T-cell (primary cell): ENCODE results near the gene PSMD7. TPM values are rescaled to one million over a fixed set of nuclear protein-coding genes. Genes with fewer than 3 reads are reported as not detected.
A peak's percentile ranks its signal among the peaks of the same experiment; 100 is the strongest.
"Not testable (repeated sequence)": the region's sequence is repeated elsewhere in the genome, so short reads cannot be mapped to it uniquely, and the experiment has no call there.

Experiments used
- ATAC-seq, 4 experiments: fragments of 200-7000 bp in 3 of 4; fragments of 150-1000 bp in 1 of 4; cut with Tn5 transposase; replicated peaks in 1 of 4; 1 replicate in 3 of 4; 2 replicates in 1 of 4; pipeline ENCODE4 v1.10.0; 2021; ENCODE audit warnings: moderate library complexity in 3 of 4, mild to moderate bottlenecking in 2 of 4, moderate number of reproducible peaks in 1 of 4
- CTCF ChIA-PET, 2 donors: fragments of 300-600 bp; sonication (Branson Sonifier 250); formaldehyde crosslinking; loops; one replicate each; lab custom pipeline; 2022; ENCODE audit warnings: antibody characterized with exemption in 2 of 2; lab: Charles Lee
- POLR2A ChIA-PET, 2 donors: fragments of 300-600 bp; sonication (Branson Sonifier 250); formaldehyde crosslinking; loops; one replicate each; lab custom pipeline; 2022; ENCODE audit warnings: antibody characterized with exemption in 2 of 2; lab: Charles Lee
- DNase-seq, 35 experiments: peaks; one replicate each; pipeline versions ENCODE4 v3.0.0 to v3.0.0-alpha.2; 2013 to 2023
- H3K27ac ChIP-seq: one replicate; pipeline ENCODE4 v1.5.1; 2013; ENCODE audit warnings: low read length
- H3K27me3 ChIP-seq, 2 experiments: replicated peaks in 1 of 2; 1 replicate in 1 of 2; 2 replicates in 1 of 2; pipeline versions ENCODE4 v1.6.1 to v1.7.0; 2013; ENCODE audit warnings: low read length in 1 of 2, mixed read lengths in 1 of 2; ENCODE audit not compliant: control insufficient read depth in 2 of 2, insufficient read depth in 2 of 2; ENCODE audit errors: extremely low read depth in 1 of 2
- H3K36me3 ChIP-seq, 2 donors: 1 replicate in 1 of 2; 2 replicates in 1 of 2; pipeline versions ENCODE4 v1.6.1 to v1.7.0; 2013; ENCODE audit warnings: low read length in 1 of 2; ENCODE audit not compliant: control insufficient read depth in 2 of 2, insufficient read depth in 1 of 2; ENCODE audit errors: extremely low read depth in 1 of 2
- H3K4me1 ChIP-seq, 2 experiments: 1 replicate in 1 of 2; 2 replicates in 1 of 2; pipeline versions ENCODE4 v1.6.1 to v1.7.0; 2013; ENCODE audit warnings: low read length in 2 of 2, mixed read lengths in 1 of 2; ENCODE audit not compliant: insufficient read depth in 2 of 2, control insufficient read depth in 1 of 2; ENCODE audit errors: extremely low read depth in 1 of 2
- H3K4me3 ChIP-seq, 2 donors: 1 replicate in 1 of 2; 2 replicates in 1 of 2; pipeline versions ENCODE4 v1.5.1 to v1.7.0; 2013; ENCODE audit warnings: mild to moderate bottlenecking in 2 of 2, low read length in 1 of 2, moderate library complexity in 1 of 2; ENCODE audit not compliant: control insufficient read depth in 1 of 2; ENCODE audit errors: extremely low read depth in 1 of 2
- H3K9me3 ChIP-seq: 2 replicates; pipeline ENCODE4 v1.7.0; 2013
- H3K27ac Mint-ChIP-seq, 2 donors: one replicate each; pipeline ENCODE4 v1.8.0; 2020 to 2021; ENCODE audit warnings: mild to moderate bottlenecking in 2 of 2, mixed read lengths in 2 of 2
- H3K27me3 Mint-ChIP-seq, 2 donors: one replicate each; pipeline ENCODE4 v1.8.0; 2021 to 2022; ENCODE audit warnings: mixed read lengths in 2 of 2
- H3K36me3 Mint-ChIP-seq: one replicate; pipeline ENCODE4 v1.8.0; 2021; ENCODE audit warnings: mixed read lengths
- H3K4me1 Mint-ChIP-seq, 3 donors: one replicate each; pipeline ENCODE4 v1.8.0; 2020 to 2022; ENCODE audit warnings: mixed read lengths in 3 of 3, mild to moderate bottlenecking in 1 of 3
- H3K4me3 Mint-ChIP-seq, 3 donors: one replicate each; pipeline ENCODE4 v1.8.0; 2020 to 2022; ENCODE audit warnings: mild to moderate bottlenecking in 3 of 3, mixed read lengths in 3 of 3, moderate library complexity in 3 of 3
- H3K9me3 Mint-ChIP-seq, 3 donors: one replicate each; pipeline ENCODE4 v1.8.0; 2020 to 2022; ENCODE audit warnings: mixed read lengths in 3 of 3
- WGBS: methylation state at CpG from one replicate; pipeline ENCODE4 v1.1.5; 2013; ENCODE audit warnings: missing lambda C conversion rate; ENCODE audit not compliant: insufficient coverage; 5-methylcytosine and 5-hydroxymethylcytosine counted together
- total RNA-seq, 35 experiments: library from RNA in 6 of 35; stranded (reverse) in 6 of 35; fragments of 120-200 nt in 1 of 35; gene quantifications; one replicate each; pipeline versions ENCODE4 v1.2.1 to v1.2.4 and lab custom pipeline; 2013 to 2026

PSMD7 gene
- total RNA-seq, 5 donors from 2014 or later (not counting 1 experiment from before 2014, with no cell fraction given), result 57.8 to 79.9 (median 71.2) TPM

- Mint-ChIP-seq H3K4me1 (no peaks in the 10 kb centered on the region), H3K36me3 (peaks cover 15% of the 10 kb centered on the region), H3K4me3 (no peak overlapping the region), H3K27ac (no peak overlapping the region), H3K9me3 (no peaks in the 10 kb centered on the region), H3K27me3 (no peaks in the 10 kb centered on the region)
- Histone ChIP-seq H3K27me3 (no peaks in the 10 kb centered on the region), H3K4me3 (no peak overlapping the region), H3K27ac (no peak overlapping the region), H3K9me3 (no peaks in the 10 kb centered on the region), H3K36me3 (peaks cover 9 to 18% of the 10 kb centered on the region in 2 donors), H3K4me1 (no peaks in the 10 kb centered on the region)
- ChIA-PET CTCF (no interaction called here), POLR2A (no interaction called here)
- ATAC-seq (no peak), DNase-seq (no peak)
- WGBS, result 96% methylated on average over 4 of the region's 7 CpGs
Measured at GRCh38 chr16:74322301-74322710, 25.7 kb downstream of the PSMD7 start.

- ATAC-seq, H3K27me3 Mint-ChIP-seq, H3K4me1 Mint-ChIP-seq, H3K4me1 ChIP-seq, H3K27me3 ChIP-seq, H3K4me3 ChIP-seq, H3K27ac ChIP-seq, POLR2A ChIA-PET, H3K9me3 ChIP-seq, H3K4me3 Mint-ChIP-seq, H3K9me3 Mint-ChIP-seq, DNase-seq: not testable (repeated sequence)
- peaks cover 15% of the 10 kb centered on the region for H3K36me3 Mint-ChIP-seq
- CTCF ChIA-PET, result interaction anchor here in 1 of 2 donors (0.6 kb wide), 1 partner anchor 35 kb away, joined by 3 read pairs; no protein-coding TSS in a partner anchor
- peak overlapping the region in 1 of 2 donors; percentile 34 for H3K27ac Mint-ChIP-seq
- peaks cover 9 to 24% of the 10 kb centered on the region in 2 donors for H3K36me3 ChIP-seq
- 94% methylated on average over 5 of the region's 5 CpGs for WGBS
Measured at GRCh38 chr16:74324777-74325176, 28.2 kb downstream of the PSMD7 start.

- H3K9me3 Mint-ChIP-seq, result no peaks in the 10 kb centered on the region
- no peak overlapping the region for H3K27ac Mint-ChIP-seq
- DNase-seq (no peak), ATAC-seq (no peak)
- no peak overlapping the region for H3K4me3 Mint-ChIP-seq
- H3K9me3 ChIP-seq, result no peaks in the 10 kb centered on the region
- H3K4me1 Mint-ChIP-seq, result no peaks in the 10 kb centered on the region
- POLR2A ChIA-PET, result no interaction called here
- H3K27ac ChIP-seq, result no peak overlapping the region
- H3K27me3 Mint-ChIP-seq, result no peaks in the 10 kb centered on the region
- WGBS, result 79% methylated on average over 7 of the region's 10 CpGs
- CTCF ChIA-PET, result no interaction called here
- H3K4me1 ChIP-seq, result no peaks in the 10 kb centered on the region
- peaks cover 9 to 27% of the 10 kb centered on the region in 2 donors for H3K36me3 ChIP-seq
- H3K4me3 ChIP-seq, result no peak overlapping the region
- H3K27me3 ChIP-seq, result no peaks in the 10 kb centered on the region
- H3K36me3 Mint-ChIP-seq, result peaks cover 19% of the 10 kb centered on the region
Measured at GRCh38 chr16:74325641-74326040, 29.0 kb downstream of the PSMD7 start.

- WGBS, result 100% methylated on average over 3 of the region's 9 CpGs
- H3K4me1 Mint-ChIP-seq, H3K9me3 Mint-ChIP-seq, POLR2A ChIA-PET, H3K27me3 Mint-ChIP-seq, H3K4me1 ChIP-seq, H3K27ac Mint-ChIP-seq, H3K4me3 Mint-ChIP-seq, CTCF ChIA-PET, ATAC-seq, H3K27ac ChIP-seq, DNase-seq, H3K4me3 ChIP-seq, H3K27me3 ChIP-seq, H3K9me3 ChIP-seq: not testable (repeated sequence)
- H3K36me3 Mint-ChIP-seq, result peaks cover 33% of the 10 kb centered on the region
- peaks cover 9 to 33% of the 10 kb centered on the region in 2 donors for H3K36me3 ChIP-seq
Measured at GRCh38 chr16:74328346-74328745, 31.7 kb downstream of the PSMD7 start.

- WGBS, result 95% methylated on average over 6 of the region's 8 CpGs
Measured at GRCh38 chr16:74332469-74332868, 35.9 kb downstream of the PSMD7 start.

GRCh38 chr16:74337506-74337905, 40.9 kb downstream of the PSMD7 start:
- H3K9me3 ChIP-seq, H3K4me1 ChIP-seq, DNase-seq, H3K27me3 ChIP-seq, H3K27ac ChIP-seq, H3K4me3 Mint-ChIP-seq, POLR2A ChIA-PET, H3K4me1 Mint-ChIP-seq, CTCF ChIA-PET, H3K9me3 Mint-ChIP-seq, H3K4me3 ChIP-seq, H3K27me3 Mint-ChIP-seq, ATAC-seq, H3K27ac Mint-ChIP-seq: not testable (repeated sequence)
- peaks cover 25% of the 10 kb centered on the region for H3K36me3 Mint-ChIP-seq
- WGBS, result no CpG with 5 or more reads among the region's 3 CpGs
- peaks cover 0 to 33% of the 10 kb centered on the region in 2 donors for H3K36me3 ChIP-seq

More at GRCh38 chr16:74332469-74332868, 35.9 kb downstream of the PSMD7 start:
- H3K4me3 ChIP-seq, POLR2A ChIA-PET, CTCF ChIA-PET, DNase-seq, H3K9me3 ChIP-seq, H3K9me3 Mint-ChIP-seq, H3K27ac ChIP-seq, H3K27me3 Mint-ChIP-seq, H3K4me1 ChIP-seq, ATAC-seq, H3K4me1 Mint-ChIP-seq, H3K4me3 Mint-ChIP-seq, H3K27ac Mint-ChIP-seq, H3K27me3 ChIP-seq: not testable (repeated sequence)
- peaks cover 0 to 23% of the 10 kb centered on the region in 2 donors for H3K36me3 ChIP-seq
- H3K36me3 Mint-ChIP-seq, result peaks cover 30% of the 10 kb centered on the region

GRCh38 chr16:74339226-74339625, 42.6 kb downstream of the PSMD7 start:
- H3K4me1 ChIP-seq, POLR2A ChIA-PET, H3K4me1 Mint-ChIP-seq, H3K27ac Mint-ChIP-seq, H3K4me3 ChIP-seq, DNase-seq, H3K27ac ChIP-seq, H3K9me3 Mint-ChIP-seq, H3K4me3 Mint-ChIP-seq, H3K27me3 ChIP-seq, H3K9me3 ChIP-seq, CTCF ChIA-PET, ATAC-seq, H3K27me3 Mint-ChIP-seq: not testable (repeated sequence)
- WGBS, result 96% methylated on average over 4 of the region's 10 CpGs
- peaks cover 25% of the 10 kb centered on the region for H3K36me3 Mint-ChIP-seq
- H3K36me3 ChIP-seq, result peaks cover 0 to 38% of the 10 kb centered on the region in 2 donors
